Uterus (tissue), 4 donors: Measurements from ENCODE around the gene DYRK4. TPM values are rescaled to one million over a fixed set of nuclear protein-coding genes. Genes with fewer than 3 reads are reported as not detected.

Experiments used
- DNase-seq, 2 donors: peaks; one replicate each; pipeline ENCODE4 v3.0.0-alpha.2; 2019 to 2020
- H3K27ac ChIP-seq, 2 donors: fragments of 200-600 bp; sonication (generic); 1 replicate in 1 of 2; 2 replicates in 1 of 2; pipeline ENCODE4 v1.5.1; 2016 to 2018
- H3K27me3 ChIP-seq, 2 donors: fragments of 200-600 bp; sonication (generic); one replicate each; pipeline ENCODE4 v1.5.1; 2018 to 2019; ENCODE audit warnings: control low read depth in 1 of 2
- H3K36me3 ChIP-seq, 2 donors: fragments of 200-600 bp; sonication (generic); one replicate each; pipeline ENCODE4 v1.5.1; 2019; ENCODE audit warnings: control low read depth in 1 of 2
- H3K4me1 ChIP-seq, 2 donors: fragments of 200-600 bp; sonication (generic); one replicate each; pipeline ENCODE4 v1.5.1; 2018 to 2019; ENCODE audit warnings: control low read depth in 1 of 2
- H3K4me3 ChIP-seq, 2 donors: fragments of 200-600 bp; sonication (generic); 1 replicate in 1 of 2; 2 replicates in 1 of 2; pipeline ENCODE4 v1.5.1; 2018 to 2019; ENCODE audit warnings: mild to moderate bottlenecking in 1 of 2
- H3K9me3 ChIP-seq, 2 donors: fragments of 200-600 bp; sonication (generic); one replicate each; pipeline ENCODE4 v1.5.1; 2019; ENCODE audit warnings: control low read depth in 1 of 2
- POLR2A ChIP-seq, 2 donors: fragments of 450-650 bp; IDR thresholded peaks; one replicate each; pipeline ENCODE4 v1.6.1; 2016; ENCODE audit warnings: antibody characterized with exemption in 2 of 2, mild to moderate bottlenecking in 1 of 2, moderate library complexity in 1 of 2
- intact Hi-C: fragments of 100-400 bp; cut with DNase I; formaldehyde crosslinking; loops from one replicate; pipeline ENCODE4 v1.15.1; 2023; ENCODE audit warnings: low total_unique reads
- total RNA-seq, 4 donors: library from RNA; depleted of rRNA in 3 of 4; stranded (reverse); fragments of >200 nt in 3 of 4; gene quantifications; one replicate each; pipeline versions ENCODE4 v1.1.0 to v1.2.4, GENCODE V29; 2014 to 2023
- TF ChIP-seq, protein P1 (sequence below), 4 experiments: fragments of 200-600 bp in 2 of 4; fragments of 450-650 bp in 2 of 4; sonication (generic) in 2 of 4; IDR thresholded peaks; one replicate each; pipeline ENCODE4 v1.5.1; 2016 to 2019; ENCODE audit warnings: antibody characterized with exemption in 4 of 4, mild to moderate bottlenecking in 2 of 4, moderate library complexity in 1 of 4
- donor health status: DM: yes; HTN: yes; CAD: no.

DYRK4 gene
- total RNA-seq, 4 donors from 2014 or later: 32.3 to 51.1 (median 41.4) TPM

DNA sequence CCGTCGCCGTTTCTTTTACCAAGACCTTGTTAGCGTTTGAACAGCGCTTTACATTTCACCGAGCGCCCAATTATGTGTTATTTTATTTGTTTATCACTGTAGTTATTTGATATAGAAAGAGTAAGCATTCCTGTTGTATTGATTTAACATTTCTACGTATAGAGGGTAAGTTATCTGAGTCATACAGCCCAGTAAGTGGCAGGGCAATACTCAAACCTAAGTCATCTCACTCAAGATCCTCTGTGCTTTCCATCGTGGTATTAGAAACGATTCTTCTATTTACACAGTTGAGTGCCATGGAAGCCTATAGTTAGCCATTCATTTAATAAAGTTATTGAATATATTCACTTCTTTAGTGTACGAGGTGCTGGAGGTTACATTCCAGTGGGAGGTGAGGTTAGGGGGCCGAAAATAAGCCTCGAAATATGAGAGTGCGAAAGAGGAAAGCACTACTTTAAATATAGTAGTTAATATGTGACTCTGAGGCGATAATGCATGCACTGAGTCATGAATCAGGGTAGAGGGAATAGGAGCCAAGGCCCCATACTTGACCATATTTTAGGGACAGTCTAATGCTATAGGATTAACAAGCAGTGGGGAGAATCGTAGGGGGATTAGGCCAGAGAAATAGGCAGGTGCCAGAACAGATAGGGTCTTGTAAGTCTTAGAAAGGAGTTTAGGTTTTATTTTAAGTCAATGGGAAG is 22.7 kb upstream of the DYRK4 start:
- H3K9me3 ChIP-seq: no peaks in the 10 kb centered on the region
- TF ChIP-seq POLR2A (IDR thresholded peaks at IDR 0.05): no peak
- TF ChIP-seq, protein P1, sequence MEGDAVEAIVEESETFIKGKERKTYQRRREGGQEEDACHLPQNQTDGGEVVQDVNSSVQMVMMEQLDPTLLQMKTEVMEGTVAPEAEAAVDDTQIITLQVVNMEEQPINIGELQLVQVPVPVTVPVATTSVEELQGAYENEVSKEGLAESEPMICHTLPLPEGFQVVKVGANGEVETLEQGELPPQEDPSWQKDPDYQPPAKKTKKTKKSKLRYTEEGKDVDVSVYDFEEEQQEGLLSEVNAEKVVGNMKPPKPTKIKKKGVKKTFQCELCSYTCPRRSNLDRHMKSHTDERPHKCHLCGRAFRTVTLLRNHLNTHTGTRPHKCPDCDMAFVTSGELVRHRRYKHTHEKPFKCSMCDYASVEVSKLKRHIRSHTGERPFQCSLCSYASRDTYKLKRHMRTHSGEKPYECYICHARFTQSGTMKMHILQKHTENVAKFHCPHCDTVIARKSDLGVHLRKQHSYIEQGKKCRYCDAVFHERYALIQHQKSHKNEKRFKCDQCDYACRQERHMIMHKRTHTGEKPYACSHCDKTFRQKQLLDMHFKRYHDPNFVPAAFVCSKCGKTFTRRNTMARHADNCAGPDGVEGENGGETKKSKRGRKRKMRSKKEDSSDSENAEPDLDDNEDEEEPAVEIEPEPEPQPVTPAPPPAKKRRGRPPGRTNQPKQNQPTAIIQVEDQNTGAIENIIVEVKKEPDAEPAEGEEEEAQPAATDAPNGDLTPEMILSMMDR (IDR thresholded peaks at IDR 0.05): no peak
- H3K27ac ChIP-seq: no peak overlapping the region
- H3K27me3 ChIP-seq: no peaks in the 10 kb centered on the region
- no peaks in the 10 kb centered on the region for H3K36me3 ChIP-seq
- intact Hi-C loops: no loop called here
- peak overlapping the region; percentile 65 to 88 for H3K4me3 ChIP-seq
- peaks cover 5 to 11% of the 10 kb centered on the region in 2 donors for H3K4me1 ChIP-seq
- no peak for DNase-seq

DNA sequence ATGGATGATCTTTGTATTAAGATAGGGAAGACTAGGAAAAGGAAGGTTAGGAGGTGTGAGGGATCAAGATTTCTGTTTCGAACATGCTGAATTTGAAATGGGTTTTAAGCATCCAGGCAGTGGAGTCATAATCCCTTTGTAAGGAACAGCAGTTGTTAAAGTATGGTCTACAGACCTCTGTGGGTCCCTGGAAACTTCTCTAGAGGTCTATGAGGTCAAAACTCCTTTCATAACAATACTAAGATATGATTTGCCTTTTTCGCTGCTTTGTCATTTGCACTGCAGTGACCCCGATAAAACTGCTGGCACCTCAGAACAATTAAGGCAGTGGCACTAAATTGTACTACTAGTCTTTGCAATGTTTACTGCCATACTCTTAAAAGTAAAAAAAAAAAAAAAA is 21.8 kb upstream of the DYRK4 start:
- no peaks in the 10 kb centered on the region for H3K36me3 ChIP-seq
- no peak overlapping the region for H3K4me3 ChIP-seq
- H3K4me1 ChIP-seq: peaks cover 5 to 11% of the 10 kb centered on the region in 2 donors
- no peak for DNase-seq
- intact Hi-C loops: no loop called here
- H3K9me3 ChIP-seq: no peaks in the 10 kb centered on the region
- no peak overlapping the region for H3K27ac ChIP-seq
- TF ChIP-seq, protein P1 (IDR thresholded peaks at IDR 0.05): no peak
- TF ChIP-seq POLR2A (IDR thresholded peaks at IDR 0.05): no peak
- H3K27me3 ChIP-seq: no peaks in the 10 kb centered on the region

DNA sequence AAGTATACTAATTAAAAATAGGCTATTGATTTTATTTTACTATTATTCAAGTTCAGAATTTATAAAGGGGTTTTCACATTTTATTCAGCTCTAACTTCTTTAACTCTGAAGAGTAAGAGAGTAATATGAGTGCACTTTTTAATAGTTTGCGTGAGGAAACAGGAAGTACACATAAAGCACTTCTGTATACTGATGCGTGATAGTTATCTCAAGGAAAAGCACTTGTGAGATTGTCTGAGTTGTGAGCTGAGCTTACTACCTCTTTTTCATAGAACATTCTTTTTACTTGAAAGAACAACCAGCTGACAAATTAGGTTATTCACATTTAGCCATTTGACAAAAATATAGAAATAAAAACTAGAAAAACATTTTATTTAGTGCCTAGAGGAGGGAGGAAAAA is 21.4 kb upstream of the DYRK4 start:
- TF ChIP-seq, protein P1 (IDR thresholded peaks at IDR 0.05): no peak
- TF ChIP-seq POLR2A (IDR thresholded peaks at IDR 0.05): no peak

DNA sequence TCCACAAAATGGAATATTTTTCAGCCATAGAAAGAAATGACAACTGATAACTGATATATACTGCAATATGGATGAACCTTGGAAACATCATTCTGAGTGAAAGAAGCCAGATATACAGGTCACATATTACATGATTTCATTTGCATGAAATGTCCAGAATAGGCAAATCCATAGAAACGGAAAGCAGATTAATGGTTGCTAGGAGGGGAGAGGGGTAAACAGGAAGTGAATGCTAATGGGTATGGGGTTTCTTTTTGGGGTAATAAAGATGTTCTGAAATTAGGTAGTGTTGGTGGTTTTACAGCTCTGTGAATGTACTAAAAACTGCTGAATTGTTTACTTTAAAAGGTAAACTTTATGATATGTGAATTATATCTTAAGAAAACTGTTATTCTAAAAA is 16.8 kb upstream of the DYRK4 start:
- Histone ChIP-seq H3K36me3 (no peaks in the 10 kb centered on the region), H3K27ac (no peak overlapping the region), H3K27me3 (no peaks in the 10 kb centered on the region), H3K4me3 (no peak overlapping the region), H3K9me3 (no peaks in the 10 kb centered on the region), H3K4me1 (no peaks in the 10 kb centered on the region)
- intact Hi-C loops: no loop called here
- TF ChIP-seq, protein P1 (IDR thresholded peaks at IDR 0.05): no peak
- no peak for TF ChIP-seq POLR2A (IDR thresholded peaks at IDR 0.05)
- DNase-seq: no peak

More for the DNA sequence above, 21.4 kb upstream of the DYRK4 start:
- no peak for DNase-seq
- H3K36me3 ChIP-seq: no peaks in the 10 kb centered on the region
- no peaks in the 10 kb centered on the region for H3K9me3 ChIP-seq
- intact Hi-C loops: no loop called here
- H3K27ac ChIP-seq: no peak overlapping the region
- H3K4me1 ChIP-seq: peaks cover 5 to 11% of the 10 kb centered on the region in 2 donors
- H3K4me3 ChIP-seq: no peak overlapping the region
- no peaks in the 10 kb centered on the region for H3K27me3 ChIP-seq

DNA sequence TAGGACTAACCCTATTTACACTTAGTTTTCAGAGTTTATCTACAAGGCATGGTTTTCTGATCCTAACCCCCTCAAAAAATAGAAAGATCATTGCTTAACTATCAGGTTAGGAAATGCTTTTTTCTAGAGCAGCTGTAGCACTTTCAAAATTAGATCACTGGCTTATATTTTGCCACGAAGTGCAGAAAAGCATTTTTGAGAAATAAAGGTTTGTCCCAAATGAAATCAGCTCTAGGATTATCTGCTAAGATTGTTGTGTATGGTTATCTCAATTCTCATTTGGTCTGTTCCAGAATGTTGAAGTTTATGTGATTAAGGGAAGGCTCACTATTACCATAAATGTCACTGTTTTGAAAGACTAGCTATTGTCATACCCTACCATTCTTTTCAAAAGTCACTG is 9.8 kb upstream of the DYRK4 start:
- no peaks in the 10 kb centered on the region for H3K27me3 ChIP-seq
- TF ChIP-seq, protein P1 (IDR thresholded peaks at IDR 0.05): no peak
- no peak for TF ChIP-seq POLR2A (IDR thresholded peaks at IDR 0.05)
- intact Hi-C loops: no loop called here
- H3K27ac ChIP-seq: no peak overlapping the region
- DNase-seq: no peak
- H3K4me3 ChIP-seq: no peak overlapping the region
- H3K9me3 ChIP-seq: no peaks in the 10 kb centered on the region
- H3K4me1 ChIP-seq: no peaks in the 10 kb centered on the region
- H3K36me3 ChIP-seq: no peaks in the 10 kb centered on the region
